ENCODE results near the gene TTC36.

GRCh38 chr11:118524757-118525470, 2.4 kb upstream of the TTC36 start:
- no peak for TF ChIP-seq CTCF (IDR thresholded peaks at IDR 0.05)
- no peak for TF ChIP-seq TCF7L2 (IDR thresholded peaks at IDR 0.05; ENCODE audit: low read depth, low read length)

Data from Panc1 (cell line).